HepG2 (cell line): ENCODE data around the gene GLUL. TPM values are rescaled to one million over a fixed set of nuclear protein-coding genes. Genes with fewer than 3 reads are reported as not detected.

Experiments
- ATAC-seq: fragments of 200-7000 bp; cut with Tn5 transposase; 3 replicates; pipeline ENCODE4 v1.9.1; 2020; ENCODE audit warnings: mild to moderate bottlenecking, moderate library complexity
- BruUV-seq: library from RNA; stranded (reverse); fragments of 400-500 nt; replicated peaks from 2 replicates; lab custom pipeline; 2021; lab: Mats Ljungman, UMichigan
- CTCF ChIA-PET: fragments of 300-600 bp; formaldehyde crosslinking; extraction: SDS; loops from one replicate; lab custom pipeline; 2021; ENCODE audit warnings: low total read pairs, inconsistent platforms, low intra/inter-chr PET ratio; lab: Yijun Ruan, JAX
- POLR2A ChIA-PET: fragments of 350-600 bp; sonication (Branson Sonifier 250); formaldehyde crosslinking; loops from one replicate; lab custom pipeline; 2020; ENCODE audit warnings: antibody characterized with exemption, inconsistent platforms; lab: Yijun Ruan, JAX
- DNase-seq: peaks from one replicate; pipeline ENCODE4 v3.0.0-alpha.2; 2015; ENCODE audit warnings: low spot score
- FAIRE-seq: peaks from 3 replicates; lab custom pipeline; 2011; peaks lifted over from hg19 to GRCh38; lab: Jason Lieb, UNC
- H2AFZ ChIP-seq: one replicate; pipeline ENCODE4 v1.6.1; 2011; ENCODE audit warnings: low read length, inconsistent platforms
- H3K27ac ChIP-seq: fragments of 300-600 bp; 3 replicates; pipeline ENCODE4 v1.8.0; 2011; ENCODE audit warnings: mixed run types, mild to moderate bottlenecking, mixed read lengths, low read length, inconsistent platforms; ENCODE audit not compliant: insufficient read depth; ENCODE audit errors: extremely low read length
- H3K27me3 ChIP-seq, 2 experiments: fragments of 200-600 bp in 1 of 2; 2 replicates in 1 of 2; 3 replicates in 1 of 2; pipeline versions ENCODE4 v1.6.0 to v1.8.0; 2011; ENCODE audit warnings: low read length in 2 of 2, mild to moderate bottlenecking in 2 of 2, moderate library complexity in 2 of 2, inconsistent platforms in 1 of 2; ENCODE audit not compliant: insufficient read depth in 2 of 2, control insufficient read depth in 1 of 2
- H3K36me3 ChIP-seq, 2 experiments: fragments of 200-600 bp in 1 of 2; replicated peaks in 1 of 2; 2 replicates in 1 of 2; 3 replicates in 1 of 2; pipeline versions ENCODE4 v1.5.1 to v1.8.0; 2011; ENCODE audit warnings: low read length in 2 of 2, inconsistent platforms in 1 of 2; ENCODE audit not compliant: insufficient read depth in 2 of 2, control insufficient read depth in 1 of 2
- H3K4me1 ChIP-seq: 2 replicates; pipeline ENCODE4 v1.5.1; 2012; ENCODE audit warnings: low read length, inconsistent platforms; ENCODE audit not compliant: insufficient read depth
- H3K4me2 ChIP-seq: 2 replicates; pipeline ENCODE4 v1.6.0; 2011; ENCODE audit warnings: low read depth, low read length, inconsistent platforms
- H3K4me3 ChIP-seq, 3 experiments: fragments of 200-600 bp in 1 of 3; sonication (generic), shearing (Covaris generic) in 1 of 3; replicated peaks in 1 of 3; 2 replicates each; pipeline ENCODE4 v1.5.1; 2011 to 2016; ENCODE audit warnings: low read length in 3 of 3, inconsistent platforms in 2 of 3, low read depth in 2 of 3, mild to moderate bottlenecking in 2 of 3, control low read depth in 1 of 3, mixed read lengths in 1 of 3; ENCODE audit not compliant: insufficient read depth in 1 of 3
- H3K79me2 ChIP-seq: one replicate; pipeline ENCODE4 v1.6.1; 2011; ENCODE audit warnings: low read length, inconsistent platforms; ENCODE audit not compliant: insufficient read depth
- H3K9ac ChIP-seq: 2 replicates; pipeline ENCODE4 v1.6.0; 2011; ENCODE audit warnings: mild to moderate bottlenecking, low read depth, low read length, inconsistent platforms; ENCODE audit not compliant: insufficient read depth
- H3K9me3 ChIP-seq: 2 replicates; pipeline ENCODE4 v1.5.1; 2012; ENCODE audit warnings: mild to moderate bottlenecking, low read length
- H4K20me1 ChIP-seq: 2 replicates; pipeline ENCODE4 v1.6.0; 2011; ENCODE audit warnings: inconsistent platforms, mild to moderate bottlenecking, low read length, moderate library complexity; ENCODE audit not compliant: insufficient read depth
- CTCF ChIP-seq: sonication (generic); formaldehyde crosslinking; IDR thresholded peaks from 2 replicates; pipeline ENCODE4 v1.5.0; 2020; ENCODE audit warnings: mild to moderate bottlenecking, missing genetic modification reagents, moderate library complexity
- HNF4A ChIP-seq: sonication (generic); formaldehyde crosslinking; IDR thresholded peaks from 2 replicates; pipeline ENCODE4 v1.4.0; 2020; ENCODE audit warnings: missing genetic modification reagents
- ZNF879 ChIP-seq: sonication (generic); formaldehyde crosslinking; IDR thresholded peaks from 2 replicates; pipeline ENCODE4 v1.8.1; 2023; ENCODE audit warnings: missing genetic modification reagents
- WGBS: methylation state at CpG from one replicate; pipeline ENCODE4 v1.1.6; 2017; ENCODE audit warnings: low lambda C conversion rate; 5-methylcytosine and 5-hydroxymethylcytosine counted together
- in situ Hi-C: cut with HindIII; loops from 2 replicates; pipeline ENCODE4 v1.10.0; 2017; ENCODE audit warnings: low pct_unique_long_range_greater_than_20kb; ENCODE audit not compliant: extremely low pct_ligation_motif_present
- intact Hi-C: fragments of 100-400 bp; cut with micrococcal nuclease; formaldehyde crosslinking; loops from one replicate; pipeline ENCODE4 v1.10.0; 2022; ENCODE audit not compliant: unreplicated experiment
- polyA plus RNA-seq, 8 experiments: library from polyadenylated mRNA; depleted of rRNA in 3 of 8; stranded (reverse) in 7 of 8; unstranded in 1 of 8; fragments of >200 nt; fragmentation: Illumina TruSeq in 4 of 8; extraction: Trizol in 4 of 8; gene quantifications; 2 replicates each; pipeline versions ENCODE4 v1.2.1 to v1.2.3, GENCODE V29; 2011 to 2016; ENCODE audit warnings: low read depth in 4 of 8, missing spikeins in 1 of 8, mixed read lengths in 1 of 8; ENCODE audit not compliant: insufficient read depth in 1 of 8
- total RNA-seq, 5 experiments: library from RNA; depleted of rRNA; stranded (reverse); fragments of >200 nt; fragmentation: Illumina TruSeq; extraction: Trizol; gene quantifications; 2 replicates each; pipeline ENCODE4 v1.2.3, GENCODE V29; 2016; ENCODE audit warnings: low read depth in 1 of 5

GLUL gene
- total and polyA plus RNA-seq, 2 of the 13 experiments (the other 11 are each of a cell fraction or from before 2014, with no cell fraction given) = 423 to 827 TPM

- H2AFZ ChIP-seq = peak overlapping the region; percentile 48
- no TSS peak for BruUV-seq
Measured at GRCh38 chr1:182408435-182409075, 17.0 kb upstream of the GLUL start.

More at GRCh38 chr1:182408435-182409075, 17.0 kb upstream of the GLUL start:
- no peak overlapping the region for H3K4me3 ChIP-seq
- no peaks in the 10 kb centered on the region for H3K36me3 ChIP-seq
- H3K27ac ChIP-seq = no peak overlapping the region
- FAIRE-seq = peak; percentile 21
- ChIA-PET CTCF (no interaction called here), POLR2A (interaction anchor here (0.7 to 1.2 kb wide), 2 partner anchors 11 to 17 kb away, joined by 3 read pairs; no protein-coding TSS in a partner anchor)
- no peaks in the 10 kb centered on the region for H4K20me1 ChIP-seq
- WGBS = 0% methylated on average over 3 of the region's 3 CpGs
- in situ Hi-C loops (no loop called here), intact Hi-C loops (no loop called here)
- TF ChIP-seq CTCF (CRISPR knock-in tag) (peak; percentile 24), HNF4A (peak; percentile 11; the same call in 1 of the 2 replicates), ZNF879 (CRISPR knock-in tag) (no peak)
- H3K9ac ChIP-seq = no peak overlapping the region
- no peaks in the 10 kb centered on the region for H3K79me2 ChIP-seq
- no peak for DNase-seq
- peaks cover 11% of the 10 kb centered on the region for H3K9me3 ChIP-seq
- peak overlapping the region; percentile 50 for H3K4me2 ChIP-seq
- H3K4me1 ChIP-seq = peaks cover 17% of the 10 kb centered on the region
- H3K27me3 ChIP-seq = no peaks in the 10 kb centered on the region
- ATAC-seq = peak; percentile 86
